Aorta (tissue), 5 donors: ENCODE results near the gene PAGE5. TPM values are rescaled to one million over a fixed set of nuclear protein-coding genes. Genes with fewer than 3 reads are reported as not detected.

Source experiments
- ATAC-seq: fragments of 200-7000 bp; cut with Tn5 transposase; one replicate; pipeline ENCODE4 v1.9.1; 2022; ENCODE audit warnings: moderate library complexity; ENCODE audit not compliant: low FRiP score
- DNase-seq, 2 donors: peaks; one replicate each; pipeline ENCODE4 v3.0.0-alpha.2; 2020
- H3K27ac ChIP-seq, 2 donors: one replicate each; pipeline ENCODE4 v1.5.1; 2013; ENCODE audit warnings: low read length in 2 of 2, mild to moderate bottlenecking in 2 of 2, moderate library complexity in 2 of 2, control low read depth in 1 of 2, inconsistent platforms in 1 of 2, low read depth in 1 of 2
- H3K27me3 ChIP-seq, 2 donors: one replicate each; pipeline ENCODE4 v1.6.1; 2013; ENCODE audit warnings: control low read depth in 1 of 2, low read length in 1 of 2, mild to moderate bottlenecking in 1 of 2, moderate library complexity in 1 of 2; ENCODE audit not compliant: insufficient read depth in 2 of 2, control insufficient read depth in 1 of 2
- H3K36me3 ChIP-seq, 2 donors: one replicate each; pipeline ENCODE4 v1.6.1; 2013; ENCODE audit warnings: control low read depth in 1 of 2, low read length in 1 of 2, mild to moderate bottlenecking in 1 of 2; ENCODE audit not compliant: insufficient read depth in 2 of 2, control insufficient read depth in 1 of 2
- H3K4me1 ChIP-seq, 2 donors: one replicate each; pipeline ENCODE4 v1.6.1; 2013; ENCODE audit warnings: low read length in 2 of 2, control low read depth in 1 of 2, mild to moderate bottlenecking in 1 of 2, moderate library complexity in 1 of 2; ENCODE audit not compliant: insufficient read depth in 2 of 2, control insufficient read depth in 1 of 2
- H3K4me3 ChIP-seq, 2 donors: one replicate each; pipeline ENCODE4 v1.5.1; 2013; ENCODE audit warnings: low read length in 2 of 2, control low read depth in 1 of 2, mild to moderate bottlenecking in 1 of 2
- H3K9me3 ChIP-seq: one replicate; pipeline ENCODE4 v1.6.1; 2013; ENCODE audit warnings: mild to moderate bottlenecking, low read length; ENCODE audit not compliant: control insufficient read depth
- WGBS, 2 donors: extraction: QIAGEN DNeasy Blood & Tissue Kit; methylation state at CpG; one replicate each; pipeline ENCODE4 v1.1.7; 2013; 5-methylcytosine and 5-hydroxymethylcytosine counted together
- intact Hi-C, 2 donors: fragments of 100-400 bp; cut with DNase I; formaldehyde crosslinking; loops; one replicate each; pipeline versions ENCODE4 v1.14.2 to v1.15.0; 2022
- polyA plus RNA-seq, 2 donors: library from polyadenylated mRNA; stranded (reverse); fragments of 200-250 nt; gene quantifications; one replicate each; pipeline ENCODE4 v1.2.3, GENCODE V29; 2013
- total RNA-seq, 2 donors: library from RNA; stranded (reverse); fragmentation: NEBNext Ultra II Directional; extraction: Animal tissue kit (Norgen Biotek cat#: 25700); gene quantifications; one replicate each; pipeline ENCODE4 v1.2.1, GENCODE V29; 2021
- donor health status: healthy with polysubstance abuse.
- donor health status: Bipolar disorder and iron deficiency.
- donor health status: DM: no; HTN: no; CAD: no.
- donor health status: DM: no; HTN: no; CAD: no.
- donor health status: DM: yes; HTN: yes; CAD: no.

Gene PAGE5
- total and polyA plus RNA-seq, 4 donors = not detected

DNA sequence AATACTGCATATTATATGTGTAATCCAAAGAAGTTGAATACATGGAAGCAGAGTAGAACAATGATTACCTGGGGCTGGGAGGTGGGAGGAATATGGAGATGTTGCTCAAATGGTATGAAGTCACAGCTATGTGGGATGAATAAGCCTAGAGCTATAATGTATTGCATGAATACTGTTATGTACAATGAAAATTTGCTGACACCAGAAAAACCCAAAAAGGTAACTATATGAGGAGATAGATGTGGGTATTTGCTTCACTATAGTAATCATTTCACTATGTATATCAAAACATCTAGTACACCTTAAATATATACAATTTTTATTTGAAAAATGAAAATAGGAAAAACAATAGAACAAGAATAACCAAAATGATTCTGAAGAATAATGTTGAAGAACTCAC, 33.4 kb downstream of the PAGE5 start:
- no peaks in the 10 kb centered on the region for H3K36me3 ChIP-seq
- DNase-seq (no peak), ATAC-seq (no peak)
- H3K9me3 ChIP-seq = no peaks in the 10 kb centered on the region
- no peak overlapping the region for H3K27ac ChIP-seq
- no peaks in the 10 kb centered on the region for H3K27me3 ChIP-seq
- H3K4me1 ChIP-seq = no peaks in the 10 kb centered on the region
- no peak overlapping the region for H3K4me3 ChIP-seq
- intact Hi-C loops = no loop called here

DNA sequence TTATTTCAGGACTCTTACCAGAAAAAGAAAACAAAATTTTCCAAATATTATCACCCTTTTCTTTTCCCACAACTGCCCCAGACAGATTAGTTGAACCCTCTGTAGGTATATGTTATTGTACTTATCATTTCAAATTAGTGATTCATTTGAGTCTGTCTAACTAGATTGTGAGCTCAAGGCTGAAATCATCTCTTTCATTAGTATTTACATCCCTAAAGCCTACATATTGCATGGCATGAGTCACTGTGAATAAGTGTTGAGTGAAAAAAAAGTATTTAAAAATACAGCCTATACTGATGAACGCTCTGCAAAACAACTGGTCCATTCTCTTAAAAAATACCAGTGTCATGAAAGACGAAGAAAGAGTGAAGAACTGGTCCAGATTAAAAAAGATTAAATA, 40.7 kb downstream of the PAGE5 start:
- H3K27ac ChIP-seq = no peak overlapping the region
- no peak for ATAC-seq
- H3K4me1 ChIP-seq = no peaks in the 10 kb centered on the region
- intact Hi-C loops = no loop called here
- no peaks in the 10 kb centered on the region for H3K36me3 ChIP-seq
- 51 to 67% methylated on average over 2 of the region's 2 CpGs for WGBS, 2 donors
- peaks cover 0 to 2% of the 10 kb centered on the region in 2 donors for H3K27me3 ChIP-seq
- no peaks in the 10 kb centered on the region for H3K9me3 ChIP-seq
- no peak overlapping the region for H3K4me3 ChIP-seq
- no peak for DNase-seq

GRCh38 chrX:55264816-55265215, 44.7 kb downstream of the PAGE5 start, which contains the start of gene PAGE3:
Gene PAGE3 (minus strand): TSS chrX:55264916. CDS start chrX:55263903, 1,013 bp downstream.
- Histone ChIP-seq H3K27me3 (peaks cover 0 to 2% of the 10 kb centered on the region in 2 donors), H3K4me1 (no peaks in the 10 kb centered on the region), H3K36me3 (no peaks in the 10 kb centered on the region), H3K4me3 (no peak within 1 kb of the TSS), H3K27ac (no peak within 1 kb of the TSS), H3K9me3 (peaks cover 2% of the 10 kb centered on the region)
- DNase-seq (no peak), ATAC-seq (no peak)
- intact Hi-C loops = no loop called here
- 82 to 89% methylated on average over 5 of the region's 5 CpGs for WGBS, 2 donors

Other genes with a start within 250 kb of the PAGE5 start
- gene PFKFB1, start 226.2 kb upstream of the PAGE5 start, total RNA-seq = under 1 TPM; 0.30 to 0.39 TPM
- not detected for gene PFKFB1, start 226.2 kb upstream of the PAGE5 start, polyA plus RNA-seq
- 10 to 100 TPM in 1 of 2 donors, 1 to 10 TPM in 1; 9.9 to 10.1 TPM for gene APEX2, start 220.0 kb upstream of the PAGE5 start, total RNA-seq
- gene APEX2, start 220.0 kb upstream of the PAGE5 start, polyA plus RNA-seq = 1 to 10 TPM; 6.0 to 6.6 TPM
- gene ALAS2, start 189.4 kb upstream of the PAGE5 start, total RNA-seq = 10 to 100 TPM in 1 of 2 donors, 1 to 10 TPM in 1; 2.5 to 10.4 TPM
- gene ALAS2, start 189.4 kb upstream of the PAGE5 start, polyA plus RNA-seq = not detected
- gene PAGE2B, start 145.3 kb upstream of the PAGE5 start, total RNA-seq = not detected
- gene PAGE2B, start 145.3 kb upstream of the PAGE5 start, polyA plus RNA-seq = not detected
- gene PAGE2, start 131.3 kb upstream of the PAGE5 start, total RNA-seq = not detected
- not detected for gene PAGE2, start 131.3 kb upstream of the PAGE5 start, polyA plus RNA-seq
- not detected for gene PAGE3, start 44.6 kb downstream of the PAGE5 start, total RNA-seq
- gene PAGE3, start 44.6 kb downstream of the PAGE5 start, polyA plus RNA-seq = not detected
- gene MAGEH1, start 231.8 kb downstream of the PAGE5 start, total RNA-seq = 10 to 100 TPM; 32.3 to 37.2 TPM
- 10 to 100 TPM; 29.9 to 51.3 TPM for gene MAGEH1, start 231.8 kb downstream of the PAGE5 start, polyA plus RNA-seq